Gastroesophageal sphincter (tissue), 4 donors: ENCODE results near the gene CGNL1. TPM values are rescaled to one million over a fixed set of nuclear protein-coding genes. Genes with fewer than 3 reads are reported as not detected.

Source experiments
- ATAC-seq: fragments of 150-250 bp; one replicate; pipeline ENCODE4 v1.9.1; 2016; ENCODE audit warnings: mild to moderate bottlenecking, moderate library complexity
- H3K27ac ChIP-seq, 4 donors: fragments of 200-600 bp; sonication (generic) in 3 of 4; 1 replicate in 3 of 4; 2 replicates in 1 of 4; pipeline ENCODE4 v1.5.1; 2016 to 2019
- H3K27me3 ChIP-seq: fragments of 200-600 bp; sonication (generic); one replicate; pipeline ENCODE4 v1.5.1; 2019
- H3K36me3 ChIP-seq, 2 donors: fragments of 200-600 bp; sonication (generic); one replicate each; pipeline ENCODE4 v1.5.1; 2019; ENCODE audit warnings: control low read depth in 1 of 2
- H3K4me1 ChIP-seq, 3 donors: fragments of 200-600 bp; sonication (generic); 1 replicate in 2 of 3; 2 replicates in 1 of 3; pipeline ENCODE4 v1.5.1; 2016 to 2019; ENCODE audit warnings: control low read depth in 2 of 3
- H3K4me3 ChIP-seq, 2 donors: fragments of 200-600 bp; sonication (generic); one replicate each; pipeline ENCODE4 v1.5.1; 2019; ENCODE audit warnings: mild to moderate bottlenecking in 1 of 2, moderate library complexity in 1 of 2
- H3K9me3 ChIP-seq, 3 donors: fragments of 200-600 bp; sonication (generic); one replicate each; pipeline ENCODE4 v1.5.1; 2017 to 2019; ENCODE audit warnings: control low read depth in 2 of 3
- EP300 ChIP-seq: sonication (generic); formaldehyde crosslinking; IDR thresholded peaks from one replicate; pipeline ENCODE4 v1.6.1; 2017; ENCODE audit warnings: antibody characterized with exemption, mild to moderate bottlenecking
- POLR2A ChIP-seq, 2 donors: fragments of 450-650 bp; IDR thresholded peaks; one replicate each; pipeline ENCODE4 v1.6.1; 2017; ENCODE audit warnings: antibody characterized with exemption in 2 of 2, mild to moderate bottlenecking in 2 of 2, moderate library complexity in 1 of 2
- POLR2AphosphoS5 ChIP-seq: sonication (generic); formaldehyde crosslinking; IDR thresholded peaks from one replicate; pipeline ENCODE4 v1.6.1; 2017; ENCODE audit warnings: antibody characterized with exemption
- WGBS, 2 donors: methylation state at CpG; one replicate each; pipeline ENCODE4 v1.1.5; 2018; ENCODE audit warnings: low coverage in 1 of 2; 5-methylcytosine and 5-hydroxymethylcytosine counted together
- total RNA-seq, 4 donors: library from RNA; depleted of rRNA; stranded (reverse); fragments of >200 nt; gene quantifications; one replicate each; pipeline ENCODE4 v1.1.0, GENCODE V29; 2016
- TF ChIP-seq, protein P1 (sequence below), 4 experiments: fragments of 200-600 bp in 2 of 4; fragments of 450-650 bp in 2 of 4; sonication (generic) in 1 of 4; IDR thresholded peaks; one replicate each; pipeline ENCODE4 v1.5.1; 2017 to 2019; ENCODE audit warnings: antibody characterized with exemption in 4 of 4, mild to moderate bottlenecking in 2 of 4, moderate library complexity in 2 of 4

CGNL1 gene
- total RNA-seq, 4 donors from 2014 or later: 8.5 to 36.4 (median 16.7) TPM

DNA sequence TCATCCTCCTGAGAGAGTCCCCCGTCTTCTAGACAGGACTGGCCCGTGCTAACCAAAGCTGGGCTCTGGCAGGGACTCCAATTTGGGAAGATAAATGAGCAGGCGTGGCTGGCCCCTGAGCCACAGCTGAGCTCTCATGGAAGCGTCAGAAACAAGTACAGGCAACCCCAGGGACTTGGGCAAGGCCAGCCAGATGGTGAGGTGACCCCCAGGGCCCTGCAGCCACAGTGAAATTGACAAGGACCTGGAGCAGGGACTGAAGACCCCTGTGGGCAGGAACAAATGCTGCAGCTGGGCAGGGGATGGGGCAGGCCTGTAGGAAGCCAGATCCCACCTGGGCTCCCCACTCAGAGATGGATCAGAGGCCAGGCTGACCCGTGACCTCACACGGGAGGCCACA, 32.8 kb upstream of the CGNL1 start:
- Histone ChIP-seq H3K4me1 (no peaks in the 10 kb centered on the region), H3K9me3 (no peaks in the 10 kb centered on the region), H3K36me3 (no peaks in the 10 kb centered on the region), H3K4me3 (no peak overlapping the region), H3K27me3 (no peaks in the 10 kb centered on the region), H3K27ac (no peak overlapping the region)
- no peak for ATAC-seq
- 100% methylated on average over 1 of the region's 6 CpGs; no CpG with 5 or more reads in 1 of the 2 donors for WGBS, 2 donors
- TF ChIP-seq, protein P1, sequence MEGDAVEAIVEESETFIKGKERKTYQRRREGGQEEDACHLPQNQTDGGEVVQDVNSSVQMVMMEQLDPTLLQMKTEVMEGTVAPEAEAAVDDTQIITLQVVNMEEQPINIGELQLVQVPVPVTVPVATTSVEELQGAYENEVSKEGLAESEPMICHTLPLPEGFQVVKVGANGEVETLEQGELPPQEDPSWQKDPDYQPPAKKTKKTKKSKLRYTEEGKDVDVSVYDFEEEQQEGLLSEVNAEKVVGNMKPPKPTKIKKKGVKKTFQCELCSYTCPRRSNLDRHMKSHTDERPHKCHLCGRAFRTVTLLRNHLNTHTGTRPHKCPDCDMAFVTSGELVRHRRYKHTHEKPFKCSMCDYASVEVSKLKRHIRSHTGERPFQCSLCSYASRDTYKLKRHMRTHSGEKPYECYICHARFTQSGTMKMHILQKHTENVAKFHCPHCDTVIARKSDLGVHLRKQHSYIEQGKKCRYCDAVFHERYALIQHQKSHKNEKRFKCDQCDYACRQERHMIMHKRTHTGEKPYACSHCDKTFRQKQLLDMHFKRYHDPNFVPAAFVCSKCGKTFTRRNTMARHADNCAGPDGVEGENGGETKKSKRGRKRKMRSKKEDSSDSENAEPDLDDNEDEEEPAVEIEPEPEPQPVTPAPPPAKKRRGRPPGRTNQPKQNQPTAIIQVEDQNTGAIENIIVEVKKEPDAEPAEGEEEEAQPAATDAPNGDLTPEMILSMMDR (IDR thresholded peaks at IDR 0.05): no peak
- TF ChIP-seq POLR2A (IDR thresholded peaks at IDR 0.05): no peak
- no peak for TF ChIP-seq POLR2AphosphoS5
- TF ChIP-seq EP300: no peak

GRCh38 chr15:57344282-57344681, 32.0 kb upstream of the CGNL1 start:
- Histone ChIP-seq H3K27ac (no peak overlapping the region), H3K9me3 (no peaks in the 10 kb centered on the region), H3K4me3 (no peak overlapping the region), H3K4me1 (no peaks in the 10 kb centered on the region), H3K36me3 (no peaks in the 10 kb centered on the region), H3K27me3 (no peaks in the 10 kb centered on the region)
- no peak for ATAC-seq
- 91 to 100% methylated on average over 1 to 6 of the region's 9 CpGs for WGBS, 2 donors
- TF ChIP-seq, protein P1 (IDR thresholded peaks at IDR 0.05): no peak
- TF ChIP-seq POLR2A (IDR thresholded peaks at IDR 0.05) (no peak), EP300 (no peak), POLR2AphosphoS5 (no peak)

GRCh38 chr15:57345584-57345983, 30.7 kb upstream of the CGNL1 start:
- Histone ChIP-seq H3K27ac (no peak overlapping the region), H3K36me3 (no peaks in the 10 kb centered on the region), H3K4me1 (no peaks in the 10 kb centered on the region), H3K27me3 (no peaks in the 10 kb centered on the region), H3K9me3 (no peaks in the 10 kb centered on the region), H3K4me3 (no peak overlapping the region)
- TF ChIP-seq POLR2A (IDR thresholded peaks at IDR 0.05) (no peak), EP300 (no peak), POLR2AphosphoS5 (no peak)
- TF ChIP-seq, protein P1 (IDR thresholded peaks at IDR 0.05): peak in 1 of 4 experiments; percentile 29
- 58 to 100% methylated on average over 1 to 3 of the region's 5 CpGs for WGBS, 2 donors
- no peak for ATAC-seq

GRCh38 chr15:57348081-57348480, 28.2 kb upstream of the CGNL1 start:
- Histone ChIP-seq H3K4me3 (no peak overlapping the region), H3K9me3 (no peaks in the 10 kb centered on the region), H3K4me1 (no peaks in the 10 kb centered on the region), H3K27me3 (no peaks in the 10 kb centered on the region), H3K36me3 (no peaks in the 10 kb centered on the region), H3K27ac (no peak overlapping the region)
- WGBS, 2 donors: 88 to 100% methylated on average over 1 of the region's 1 CpG
- TF ChIP-seq, protein P1 (IDR thresholded peaks at IDR 0.05): no peak
- TF ChIP-seq POLR2AphosphoS5: no peak
- no peak for TF ChIP-seq EP300
- TF ChIP-seq POLR2A (IDR thresholded peaks at IDR 0.05): no peak
- no peak for ATAC-seq

DNA sequence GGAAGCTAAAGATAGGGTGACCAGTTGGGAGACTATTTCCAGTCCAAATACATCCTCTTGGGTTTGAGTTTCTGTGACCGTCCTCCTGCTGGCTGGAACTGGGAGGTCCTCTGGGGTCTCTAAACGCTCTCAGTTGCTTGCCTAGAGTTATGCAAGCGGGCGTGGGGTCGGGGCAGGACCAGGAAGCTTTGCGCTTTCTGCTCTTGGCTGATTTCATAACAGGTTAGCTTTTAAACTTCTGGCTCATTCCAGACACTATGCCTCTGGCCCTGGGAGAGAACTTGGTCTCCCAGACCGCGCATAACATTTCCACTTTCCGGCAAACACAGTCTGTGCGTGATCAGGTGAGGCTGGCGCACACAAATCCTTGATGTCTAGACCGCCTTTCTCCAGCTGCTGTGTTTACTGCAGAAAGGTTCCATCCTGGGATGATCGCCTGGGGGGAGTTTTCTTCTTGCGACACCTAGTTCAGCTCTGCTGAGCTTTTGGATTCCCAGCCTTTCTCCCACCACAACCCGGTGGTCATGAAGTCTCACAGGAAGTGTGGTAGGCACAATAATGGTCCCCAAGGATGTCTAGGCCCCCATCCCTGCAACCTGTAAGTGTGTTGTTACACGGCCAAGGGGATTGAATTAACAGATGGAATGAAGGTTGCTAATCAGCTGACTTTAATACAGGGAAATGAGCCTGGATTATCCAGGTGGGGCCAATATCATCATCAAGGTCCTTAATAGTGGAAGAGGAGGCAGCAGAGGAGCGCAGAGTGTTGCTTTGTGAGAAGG, 23.6 kb upstream of the CGNL1 start:
- Histone ChIP-seq H3K36me3 (no peaks in the 10 kb centered on the region), H3K4me1 (no peaks in the 10 kb centered on the region), H3K4me3 (no peak overlapping the region), H3K27me3 (peaks cover 6% of the 10 kb centered on the region), H3K27ac (no peak overlapping the region), H3K9me3 (no peaks in the 10 kb centered on the region)
- WGBS, 2 donors: 91 to 95% methylated on average over 8 to 11 of the region's 17 CpGs
- no peak for TF ChIP-seq EP300
- TF ChIP-seq, protein P1 (IDR thresholded peaks at IDR 0.05): no peak
- no peak for TF ChIP-seq POLR2A (IDR thresholded peaks at IDR 0.05)
- TF ChIP-seq POLR2AphosphoS5: no peak
- no peak for ATAC-seq
